Endodermal cell (in vitro differentiated cells): ENCODE results near the gene GID4. TPM values are rescaled to one million over a fixed set of nuclear protein-coding genes. Genes with fewer than 3 reads are reported as not detected.

Experiments
- DNase-seq: peaks from one replicate; pipeline ENCODE4 v3.0.0-alpha.2; 2017
- H3K27ac ChIP-seq: 2 replicates; pipeline ENCODE4 v1.5.1; 2013; ENCODE audit warnings: mild to moderate bottlenecking, low read depth, low read length, moderate library complexity
- H3K27me3 ChIP-seq: 2 replicates; pipeline ENCODE4 v1.6.1; 2013; ENCODE audit warnings: mild to moderate bottlenecking, low read length, moderate library complexity; ENCODE audit not compliant: insufficient read depth, control insufficient read depth, poor library complexity, severe bottlenecking
- H3K36me3 ChIP-seq: 2 replicates; pipeline ENCODE4 v1.7.0; 2013; ENCODE audit warnings: mild to moderate bottlenecking, low read length, moderate library complexity; ENCODE audit not compliant: control insufficient read depth, insufficient read depth
- H3K4me1 ChIP-seq: one replicate; pipeline ENCODE4 v1.7.0; 2013; ENCODE audit warnings: low read length; ENCODE audit not compliant: control insufficient read depth, insufficient read depth
- H3K4me3 ChIP-seq: 2 replicates; pipeline ENCODE4 v1.5.1; 2013; ENCODE audit warnings: mild to moderate bottlenecking, low read length, moderate library complexity
- H3K9ac ChIP-seq: 2 replicates; pipeline ENCODE4 v1.6.1; 2013; ENCODE audit warnings: mild to moderate bottlenecking, low read length, moderate library complexity; ENCODE audit not compliant: poor library complexity, severe bottlenecking; ENCODE audit errors: extremely low read depth
- H3K9me3 ChIP-seq: 2 replicates; pipeline ENCODE4 v1.6.1; 2013; ENCODE audit warnings: mild to moderate bottlenecking, low read length, moderate library complexity; ENCODE audit not compliant: control insufficient read depth
- H3K27ac Mint-ChIP-seq: 2 replicates; pipeline ENCODE4 v1.8.0; 2020; ENCODE audit warnings: mixed read lengths
- H3K27me3 Mint-ChIP-seq: 2 replicates; pipeline ENCODE4 v1.8.0; 2021; ENCODE audit warnings: mild to moderate bottlenecking, mixed read lengths; ENCODE audit not compliant: insufficient read depth
- H3K36me3 Mint-ChIP-seq: 2 replicates; pipeline ENCODE4 v1.8.0; 2020; ENCODE audit warnings: low read depth, mixed read lengths
- H3K4me1 Mint-ChIP-seq: 2 replicates; pipeline ENCODE4 v1.8.0; 2020; ENCODE audit warnings: mixed read lengths
- H3K4me3 Mint-ChIP-seq: 2 replicates; pipeline ENCODE4 v1.8.0; 2020; ENCODE audit warnings: mild to moderate bottlenecking, moderate library complexity, mixed read lengths
- H3K9me3 Mint-ChIP-seq: 2 replicates; pipeline ENCODE4 v1.8.0; 2020; ENCODE audit warnings: mild to moderate bottlenecking, mixed read lengths
- CTCF ChIP-seq: fragments of 200-600 bp; sonication (generic); conservative IDR thresholded peaks from 2 replicates; pipeline ENCODE4 v1.5.0; 2021; ENCODE audit warnings: antibody characterized with exemption, mild to moderate bottlenecking
- WGBS, 2 experiments: methylation state at CpG; one replicate each; pipeline versions ENCODE4 v1.1.5 to v1.1.7; 2013; ENCODE audit warnings: missing lambda C conversion rate in 2 of 2, mixed read lengths in 1 of 2; ENCODE audit not compliant: insufficient coverage in 1 of 2, insufficient read length in 1 of 2; 5-methylcytosine and 5-hydroxymethylcytosine counted together
- total RNA-seq, 2 donors: library from RNA; stranded (reverse); fragmentation: NEBNext Ultra II Directional in 1 of 2; extraction: Animal tissue kit (Norgen Biotek cat#: 25700) in 1 of 2; gene quantifications; 2 replicates in 1 of 2; 3 replicates in 1 of 2; pipeline ENCODE4 v1.2.1, GENCODE V29; 2021

Gene GID4
- total RNA-seq, 2 donors from 2014 or later: 20.5 to 20.8 TPM

GRCh38 chr17:18064053-18064452, 24.8 kb downstream of the GID4 start:
- H3K9ac ChIP-seq: no peak overlapping the region
- WGBS, 2 experiments: 80 to 96% methylated on average over 1 to 2 of the region's 2 CpGs
- no peak for TF ChIP-seq CTCF
- H3K9me3 Mint-ChIP-seq: no peaks in the 10 kb centered on the region
- no peaks in the 10 kb centered on the region for H3K4me1 Mint-ChIP-seq
- no peak overlapping the region for H3K27ac Mint-ChIP-seq
- H3K27me3 ChIP-seq: no peaks in the 10 kb centered on the region
- peaks cover 50% of the 10 kb centered on the region for H3K36me3 Mint-ChIP-seq
- H3K9me3 ChIP-seq: no peaks in the 10 kb centered on the region
- no peak for DNase-seq
- H3K4me1 ChIP-seq: no peaks in the 10 kb centered on the region
- no peak overlapping the region for H3K4me3 ChIP-seq
- H3K27ac ChIP-seq: no peak overlapping the region
- H3K4me3 Mint-ChIP-seq: no peak overlapping the region
- H3K27me3 Mint-ChIP-seq: no peaks in the 10 kb centered on the region
- H3K36me3 ChIP-seq: peaks cover 68% of the 10 kb centered on the region

- Mint-ChIP-seq H3K4me3 (no peak overlapping the region), H3K36me3 (peaks cover 41% of the 10 kb centered on the region), H3K9me3 (no peaks in the 10 kb centered on the region), H3K27me3 (no peaks in the 10 kb centered on the region), H3K27ac (peak overlapping the region; percentile 53), H3K4me1 (no peaks in the 10 kb centered on the region)
- TF ChIP-seq CTCF: no peak
- no peak overlapping the region for H3K27ac ChIP-seq
- no peaks in the 10 kb centered on the region for H3K4me1 ChIP-seq
- H3K36me3 ChIP-seq: peaks cover 61% of the 10 kb centered on the region
- whole genome bisulfite sequencing, 2 experiments: 96 to 98% methylated on average over 8 to 11 of the region's 11 CpGs
- no peak overlapping the region for H3K4me3 ChIP-seq
- DNase-seq: no peak
- H3K9me3 ChIP-seq: no peaks in the 10 kb centered on the region
- no peak overlapping the region for H3K9ac ChIP-seq
- H3K27me3 ChIP-seq: no peaks in the 10 kb centered on the region
These were observed 26.3 kb downstream of the GID4 start for GRCh38 chr17:18065546-18065945.

- Histone ChIP-seq H3K36me3 (peaks cover 51% of the 10 kb centered on the region), H3K27me3 (no peaks in the 10 kb centered on the region), H3K9me3 (no peaks in the 10 kb centered on the region), H3K9ac (no peak overlapping the region), H3K4me1 (no peaks in the 10 kb centered on the region), H3K27ac (no peak overlapping the region), H3K4me3 (no peak overlapping the region)
- DNase-seq: no peak
- WGBS, 2 experiments: 94 to 100% methylated on average over 2 to 4 of the region's 4 CpGs
- no peaks in the 10 kb centered on the region for H3K27me3 Mint-ChIP-seq
- TF ChIP-seq CTCF: no peak
- peaks cover 6% of the 10 kb centered on the region for H3K4me1 Mint-ChIP-seq
- no peak overlapping the region for H3K4me3 Mint-ChIP-seq
- H3K9me3 Mint-ChIP-seq: no peaks in the 10 kb centered on the region
- no peak overlapping the region for H3K27ac Mint-ChIP-seq
- peaks cover 34% of the 10 kb centered on the region for H3K36me3 Mint-ChIP-seq
These were observed 27.7 kb downstream of the GID4 start for GRCh38 chr17:18066866-18067265.
